ENCODE results near the gene FAU. TPM values are rescaled to one million over a fixed set of nuclear protein-coding genes. Genes with fewer than 3 reads are reported as not detected.

The FAU gene
- total and polyA plus RNA-seq, 4 donors: 674 to 1,172 (median 921) TPM

- Histone ChIP-seq H3K27ac (ENCODE audit: low read depth in 1 of 2, low read length in 2 of 2) (no peak overlapping the region), H3K9me3 (ENCODE audit: control insufficient read depth, low read length) (no peaks in the 10 kb centered on the region), H3K27me3 (ENCODE audit: control insufficient read depth in 1 of 2, insufficient read depth in 2 of 2, low read length in 1 of 2) (no peaks in the 10 kb centered on the region), H3K36me3 (ENCODE audit: control insufficient read depth in 1 of 2, insufficient read depth in 2 of 2, low read length in 1 of 2) (no peaks in the 10 kb centered on the region), H3K4me3 (ENCODE audit: low read length in 2 of 2) (no peak overlapping the region), H3K4me1 (ENCODE audit: control insufficient read depth in 1 of 2, insufficient read depth in 2 of 2, low read length in 2 of 2) (no peaks in the 10 kb centered on the region)
- WGBS, 2 donors: 73 to 86% methylated on average over 2 of the region's 2 CpGs
- ATAC-seq (ENCODE audit: low FRiP score) (no peak), DNase-seq (no peak)
- intact Hi-C loops (cut with DNase I): no loop called here
Measured at GRCh38 chr11:65147352-65148075, 25.6 kb upstream of the FAU start.

GRCh38 chr11:65141896-65142494, 20.1 kb upstream of the FAU start:
- Histone ChIP-seq H3K36me3 (ENCODE audit: control insufficient read depth in 1 of 2, insufficient read depth in 2 of 2, low read length in 1 of 2) (no peaks in the 10 kb centered on the region), H3K27me3 (ENCODE audit: control insufficient read depth in 1 of 2, insufficient read depth in 2 of 2, low read length in 1 of 2) (no peaks in the 10 kb centered on the region), H3K4me3 (ENCODE audit: low read length in 2 of 2) (no peak overlapping the region), H3K27ac (ENCODE audit: low read depth in 1 of 2, low read length in 2 of 2) (no peak overlapping the region), H3K4me1 (ENCODE audit: control insufficient read depth in 1 of 2, insufficient read depth in 2 of 2, low read length in 2 of 2) (no peaks in the 10 kb centered on the region), H3K9me3 (ENCODE audit: control insufficient read depth, low read length) (no peaks in the 10 kb centered on the region)
- WGBS, 2 donors: 78 to 80% methylated on average over 7 of the region's 7 CpGs
- intact Hi-C loops (cut with DNase I): no loop called here
- no peak for ATAC-seq (ENCODE audit: low FRiP score)
- DNase-seq: peak in 1 of 2 donors; percentile 1

GRCh38 chr11:65136515-65137096, 14.7 kb upstream of the FAU start:
- Histone ChIP-seq H3K9me3 (ENCODE audit: control insufficient read depth, low read length) (no peaks in the 10 kb centered on the region), H3K27me3 (ENCODE audit: control insufficient read depth in 1 of 2, insufficient read depth in 2 of 2, low read length in 1 of 2) (no peaks in the 10 kb centered on the region), H3K27ac (ENCODE audit: low read depth in 1 of 2, low read length in 2 of 2) (no peak overlapping the region), H3K36me3 (ENCODE audit: control insufficient read depth in 1 of 2, insufficient read depth in 2 of 2, low read length in 1 of 2) (no peaks in the 10 kb centered on the region), H3K4me3 (ENCODE audit: low read length in 2 of 2) (no peak overlapping the region), H3K4me1 (ENCODE audit: control insufficient read depth in 1 of 2, insufficient read depth in 2 of 2, low read length in 2 of 2) (no peaks in the 10 kb centered on the region)
- ATAC-seq (ENCODE audit: low FRiP score) (no peak), DNase-seq (peak in 1 of 2 donors; percentile 14)
- intact Hi-C loops (cut with DNase I): loop anchor here (1.0 to 5.0 kb wide), 2 partner anchors 41 to 43 kb away; no protein-coding TSS in a partner anchor
- WGBS, 2 donors: 83 to 87% methylated on average over 15 of the region's 15 CpGs

GRCh38 chr11:65135633-65136145, 13.8 kb upstream of the FAU start:
- 52 to 53% methylated on average over 11 of the region's 11 CpGs for WGBS, 2 donors
- Histone ChIP-seq H3K27me3 (ENCODE audit: control insufficient read depth in 1 of 2, insufficient read depth in 2 of 2, low read length in 1 of 2) (no peaks in the 10 kb centered on the region), H3K9me3 (ENCODE audit: control insufficient read depth, low read length) (no peaks in the 10 kb centered on the region), H3K4me1 (ENCODE audit: control insufficient read depth in 1 of 2, insufficient read depth in 2 of 2, low read length in 2 of 2) (no peaks in the 10 kb centered on the region), H3K36me3 (ENCODE audit: control insufficient read depth in 1 of 2, insufficient read depth in 2 of 2, low read length in 1 of 2) (peaks cover 0 to 6% of the 10 kb centered on the region in 2 donors), H3K4me3 (ENCODE audit: low read length in 2 of 2) (no peak overlapping the region), H3K27ac (ENCODE audit: low read depth in 1 of 2, low read length in 2 of 2) (peak overlapping the region; percentile 50 to 89)
- intact Hi-C loops (cut with DNase I): loop anchor here (1.0 to 5.0 kb wide), 2 partner anchors 42 to 44 kb away; no protein-coding TSS in a partner anchor
- DNase-seq (peak in 1 of 2 donors; percentile 41), ATAC-seq (ENCODE audit: low FRiP score) (no peak)

DNA sequence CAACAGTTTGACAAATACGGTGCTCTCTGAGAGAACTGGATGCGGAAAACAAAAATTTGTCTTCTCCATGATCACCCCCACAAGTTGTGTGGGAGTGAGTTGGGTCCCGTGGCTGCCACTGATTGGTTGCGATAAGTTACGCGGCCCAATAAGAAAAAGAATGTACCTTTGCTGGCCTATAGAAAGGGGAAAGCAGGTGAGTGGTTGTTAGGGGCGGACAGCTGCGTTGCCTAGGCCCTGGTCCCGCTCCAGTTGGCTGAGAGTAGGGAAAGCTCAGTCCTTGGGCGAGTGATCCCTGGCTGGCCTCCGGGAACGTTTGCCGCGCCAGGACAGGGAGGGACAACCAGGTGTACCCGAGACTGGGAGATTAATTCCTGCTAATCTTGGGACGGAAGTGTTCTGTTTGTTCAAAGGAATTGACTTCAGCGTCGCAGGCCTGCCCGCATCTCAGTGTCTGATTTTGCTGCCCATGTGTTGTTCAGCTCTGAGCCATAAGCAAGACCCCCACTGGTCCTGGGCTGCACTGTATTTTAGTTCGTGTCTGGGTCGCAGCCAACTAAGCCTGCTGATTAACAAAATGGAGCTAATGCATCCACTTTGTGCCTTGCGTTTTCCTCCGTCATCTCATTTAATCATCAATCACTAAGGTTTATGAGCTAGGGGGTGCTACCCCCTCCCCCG, 13.2 kb upstream of the FAU start:
- ATAC-seq (ENCODE audit: low FRiP score): peak; percentile 92
- Histone ChIP-seq H3K27ac (ENCODE audit: low read depth in 1 of 2, low read length in 2 of 2) (peak overlapping the region; percentile 50 to 89), H3K36me3 (ENCODE audit: control insufficient read depth in 1 of 2, insufficient read depth in 2 of 2, low read length in 1 of 2) (peaks cover 0 to 11% of the 10 kb centered on the region in 2 donors), H3K4me3 (ENCODE audit: low read length in 2 of 2) (peak overlapping the region; percentile 55 to 68), H3K9me3 (ENCODE audit: control insufficient read depth, low read length) (no peaks in the 10 kb centered on the region), H3K4me1 (ENCODE audit: control insufficient read depth in 1 of 2, insufficient read depth in 2 of 2, low read length in 2 of 2) (no peaks in the 10 kb centered on the region), H3K27me3 (ENCODE audit: control insufficient read depth in 1 of 2, insufficient read depth in 2 of 2, low read length in 1 of 2) (no peaks in the 10 kb centered on the region)
- intact Hi-C loops (cut with DNase I): loop anchor here in 1 of 2 donors (5.0 kb wide), 1 partner anchor 42 kb away; no protein-coding TSS in a partner anchor
- WGBS, 2 donors: 1 to 2% methylated on average over 24 of the region's 24 CpGs
- peak; percentile 91 to 95 for DNase-seq

DNA sequence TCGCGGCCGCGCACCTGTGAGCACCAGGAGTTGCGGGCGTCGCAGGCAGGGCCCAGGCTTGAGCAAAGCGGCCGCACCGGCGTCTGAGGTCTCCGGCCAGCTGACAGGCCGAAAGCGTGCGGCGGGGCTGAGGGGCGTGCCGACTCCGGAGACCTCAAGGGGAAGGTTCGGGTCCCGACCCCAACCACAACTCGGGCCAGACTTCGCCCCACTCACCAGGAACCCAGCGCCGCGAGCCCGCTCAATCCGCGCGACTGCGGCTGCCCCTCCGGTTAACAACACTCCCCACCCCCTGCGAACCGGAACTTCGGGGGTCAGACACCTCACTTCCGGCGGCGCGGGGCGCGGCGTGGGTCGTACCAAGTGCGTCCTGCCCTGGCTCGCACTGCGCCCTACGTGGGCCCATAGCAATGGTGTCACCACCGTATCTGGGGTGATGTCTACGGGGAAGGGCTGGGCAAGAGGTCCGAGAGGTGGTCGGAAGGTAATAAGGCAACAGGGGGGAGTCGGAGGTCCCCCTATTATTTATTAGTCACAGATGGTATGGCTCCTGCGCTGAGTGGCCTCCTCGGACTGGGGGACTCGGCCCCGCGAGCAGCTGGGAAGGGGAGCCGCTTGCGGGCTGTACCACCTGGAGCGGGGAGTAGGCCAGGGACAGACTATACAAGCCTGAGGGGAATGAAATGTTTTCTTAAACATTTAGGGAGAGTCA, 12.5 kb upstream of the FAU start, which contains the start of gene SYVN1:
TSS of gene SYVN1 (minus strand) at position 280 of the 712 bp plus-strand sequence. CDS start 918 bp downstream, outside the sequence.
- Histone ChIP-seq H3K27me3 (ENCODE audit: control insufficient read depth in 1 of 2, insufficient read depth in 2 of 2, low read length in 1 of 2) (no peaks in the 10 kb centered on the region), H3K4me1 (ENCODE audit: control insufficient read depth in 1 of 2, insufficient read depth in 2 of 2, low read length in 2 of 2) (no peaks in the 10 kb centered on the region), H3K9me3 (ENCODE audit: control insufficient read depth, low read length) (no peaks in the 10 kb centered on the region), H3K27ac (ENCODE audit: low read depth in 1 of 2, low read length in 2 of 2) (peak within 1 kb of the TSS; percentile 50 to 89), H3K36me3 (ENCODE audit: control insufficient read depth in 1 of 2, insufficient read depth in 2 of 2, low read length in 1 of 2) (peaks cover 0 to 12% of the 10 kb centered on the region in 2 donors), H3K4me3 (ENCODE audit: low read length in 2 of 2) (peak within 1 kb of the TSS; percentile 55 to 68)
- 1% methylated on average over 58 to 60 of the region's 60 CpGs for WGBS, 2 donors
- intact Hi-C loops (cut with DNase I): no loop called here
- DNase-seq: peak; percentile 95 to 97
- ATAC-seq (ENCODE audit: low FRiP score): peak; percentile 94

DNA sequence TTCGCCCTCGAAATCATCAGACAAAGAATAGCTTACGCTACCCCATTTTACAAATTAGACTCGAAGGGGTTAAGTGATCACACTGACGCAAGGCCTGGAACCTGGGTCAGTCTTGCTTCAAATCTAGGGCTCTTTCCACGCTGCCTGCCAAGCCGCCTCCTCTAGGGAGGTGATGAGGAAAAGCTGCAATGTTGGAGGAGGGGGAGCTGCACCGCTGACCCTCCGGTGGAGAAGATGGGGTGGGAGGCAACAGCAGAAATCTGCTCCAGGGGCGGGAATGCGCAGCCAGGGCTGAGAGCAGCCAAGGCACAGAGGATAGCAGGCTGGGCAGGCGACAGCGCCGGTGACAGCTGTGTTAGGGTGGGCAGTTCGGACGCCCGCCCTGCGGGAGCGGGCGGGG, 11.8 kb upstream of the FAU start:
- Histone ChIP-seq H3K27ac (ENCODE audit: low read depth in 1 of 2, low read length in 2 of 2) (peak overlapping the region; percentile 1 to 41), H3K4me3 (ENCODE audit: low read length in 2 of 2) (peak overlapping the region; percentile 38 to 68), H3K36me3 (ENCODE audit: control insufficient read depth in 1 of 2, insufficient read depth in 2 of 2, low read length in 1 of 2) (peaks cover under 1 to 12% of the 10 kb centered on the region in 2 donors), H3K9me3 (ENCODE audit: control insufficient read depth, low read length) (no peaks in the 10 kb centered on the region), H3K27me3 (ENCODE audit: control insufficient read depth in 1 of 2, insufficient read depth in 2 of 2, low read length in 1 of 2) (no peaks in the 10 kb centered on the region), H3K4me1 (ENCODE audit: control insufficient read depth in 1 of 2, insufficient read depth in 2 of 2, low read length in 2 of 2) (no peaks in the 10 kb centered on the region)
- 1% methylated on average over 20 of the region's 20 CpGs for WGBS, 2 donors
- intact Hi-C loops (cut with DNase I): no loop called here
- peak in 1 of 2 donors; percentile 72 for DNase-seq
- ATAC-seq (ENCODE audit: low FRiP score): peak; percentile 8
